HepG2 (cell line): ENCODE results near the gene CSKMT. TPM values are rescaled to one million over a fixed set of nuclear protein-coding genes. Genes with fewer than 3 reads are reported as not detected.

Experiments
- ARID2 ChIP-seq: sonication (generic); formaldehyde crosslinking; IDR thresholded peaks from 2 replicates; pipeline ENCODE4 v1.8.1; 2022; ENCODE audit warnings: mild to moderate bottlenecking, missing genetic modification reagents, borderline replicate concordance
- CCAR2 ChIP-seq: fragments of 200-400 bp; formaldehyde crosslinking; optimal IDR thresholded peaks from 2 replicates; pipeline ENCODE3; 2018; ENCODE audit warnings: low read depth, mild to moderate bottlenecking, low read length, moderate library complexity
- MEIS1 ChIP-seq: sonication (generic); formaldehyde crosslinking; IDR thresholded peaks from 2 replicates; pipeline ENCODE4 v1.9.0; 2021; ENCODE audit warnings: mild to moderate bottlenecking, missing genetic modification reagents, moderate library complexity, borderline replicate concordance
- NFIC ChIP-seq: IDR thresholded peaks from 2 replicates; pipeline ENCODE4 v1.6.1; 2012; ENCODE audit warnings: mild to moderate bottlenecking, low read length, inconsistent platforms
- NR2F6 ChIP-seq, 2 experiments: IDR thresholded peaks; 2 replicates each; pipeline ENCODE4 v1.6.1; 2016; ENCODE audit warnings: antibody characterized with exemption in 1 of 2, mild to moderate bottlenecking in 1 of 2
- PLSCR1 ChIP-seq: sonication (generic); formaldehyde crosslinking; IDR thresholded peaks from 2 replicates; pipeline ENCODE4 v1.5.0; 2020; ENCODE audit warnings: missing genetic modification reagents, mild to moderate bottlenecking, borderline replicate concordance
- POLR2AphosphoS2 ChIP-seq: IDR thresholded peaks from 2 replicates; pipeline ENCODE4 v1.6.1; 2011; ENCODE audit warnings: low read depth, low read length, improper control_type of control experiment
- RFX5 ChIP-seq: IDR thresholded peaks from 2 replicates; pipeline ENCODE4 v1.6.1; 2011; ENCODE audit warnings: low read depth, low read length, improper control_type of control experiment
- TBL1XR1 ChIP-seq: fragments of 150-350 bp; IDR thresholded peaks from 2 replicates; pipeline ENCODE4 v1.6.1; 2014; ENCODE audit warnings: borderline replicate concordance, low read length; ENCODE audit not compliant: partially characterized antibody
- TOPORS ChIP-seq: sonication (generic); formaldehyde crosslinking; IDR thresholded peaks from 2 replicates; pipeline ENCODE4 v1.8.0; 2023; ENCODE audit warnings: mild to moderate bottlenecking, missing genetic modification reagents
- ZNF138 ChIP-seq: sonication (generic); formaldehyde crosslinking; IDR thresholded peaks from 2 replicates; pipeline ENCODE4 v1.5.0; 2020; ENCODE audit warnings: mild to moderate bottlenecking, low read depth, missing genetic modification reagents
- ZNF180 ChIP-seq: sonication (generic); formaldehyde crosslinking; IDR thresholded peaks from 2 replicates; pipeline ENCODE4 v1.4.0; 2020; ENCODE audit warnings: low read depth, missing genetic modification reagents, borderline replicate concordance
- ZNF720 ChIP-seq: sonication (generic); formaldehyde crosslinking; IDR thresholded peaks from 2 replicates; pipeline ENCODE4 v1.4.0; 2020; ENCODE audit warnings: missing genetic modification reagents
- polyA plus RNA-seq, 8 experiments: library from polyadenylated mRNA; depleted of rRNA in 3 of 8; stranded (reverse) in 7 of 8; unstranded in 1 of 8; fragments of >200 nt; fragmentation: Illumina TruSeq in 4 of 8; extraction: Trizol in 4 of 8; gene quantifications; 2 replicates each; pipeline versions ENCODE4 v1.2.1 to v1.2.3, GENCODE V29; 2011 to 2016; ENCODE audit warnings: low read depth in 4 of 8, missing spikeins in 1 of 8, mixed read lengths in 1 of 8; ENCODE audit not compliant: insufficient read depth in 1 of 8
- total RNA-seq, 5 experiments: library from RNA; depleted of rRNA; stranded (reverse); fragments of >200 nt; fragmentation: Illumina TruSeq; extraction: Trizol; gene quantifications; 2 replicates each; pipeline ENCODE4 v1.2.3, GENCODE V29; 2016; ENCODE audit warnings: low read depth in 1 of 5
- TF ChIP-seq, protein P1 (sequence below): IDR thresholded peaks from 2 replicates; pipeline ENCODE4 v1.6.1; 2018; ENCODE audit warnings: missing genetic modification reagents
- TF ChIP-seq, protein P2 (sequence below): sonication (generic); formaldehyde crosslinking; IDR thresholded peaks from 2 replicates; pipeline ENCODE4 v1.8.0; 2022; ENCODE audit warnings: mild to moderate bottlenecking, missing genetic modification reagents; ENCODE audit not compliant: insufficient replicate concordance
- TF ChIP-seq, protein P3 (sequence below): sonication (generic); formaldehyde crosslinking; IDR thresholded peaks from 2 replicates; pipeline ENCODE4 v1.4.0; 2020; ENCODE audit warnings: missing genetic modification reagents, borderline replicate concordance
- TF ChIP-seq, protein P4 (sequence below): sonication (generic); formaldehyde crosslinking; IDR thresholded peaks from 2 replicates; pipeline ENCODE4 v1.4.0; 2020; ENCODE audit warnings: missing genetic modification reagents, borderline replicate concordance

Gene CSKMT
- total and polyA plus RNA-seq, 2 of the 13 experiments (the other 11 are each of a cell fraction or from before 2014, with no cell fraction given) = 7.6 to 31.8 TPM

GRCh38 chr11:62621567-62622470 lies 43.3 kb upstream of the CSKMT start, which contains the start of gene B3GAT3 (continued):
- TF ChIP-seq, protein P1, sequence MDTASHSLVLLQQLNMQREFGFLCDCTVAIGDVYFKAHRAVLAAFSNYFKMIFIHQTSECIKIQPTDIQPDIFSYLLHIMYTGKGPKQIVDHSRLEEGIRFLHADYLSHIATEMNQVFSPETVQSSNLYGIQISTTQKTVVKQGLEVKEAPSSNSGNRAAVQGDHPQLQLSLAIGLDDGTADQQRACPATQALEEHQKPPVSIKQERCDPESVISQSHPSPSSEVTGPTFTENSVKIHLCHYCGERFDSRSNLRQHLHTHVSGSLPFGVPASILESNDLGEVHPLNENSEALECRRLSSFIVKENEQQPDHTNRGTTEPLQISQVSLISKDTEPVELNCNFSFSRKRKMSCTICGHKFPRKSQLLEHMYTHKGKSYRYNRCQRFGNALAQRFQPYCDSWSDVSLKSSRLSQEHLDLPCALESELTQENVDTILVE (CRISPR knock-in tag) = peak; percentile 97
- TF ChIP-seq MEIS1 (CRISPR knock-in tag) (no peak), ARID2 (peak; percentile 80; the same call in 1 of the 2 replicates), POLR2AphosphoS2 (0 out of 2 replicates have a peak, but pooled peaks have one; percentile 82), ZNF720 (CRISPR knock-in tag) (no peak), ZNF138 (CRISPR knock-in tag) (peak; percentile 39; the same call in 1 of the 2 replicates), RFX5 (peak; percentile 81), NR2F6 (IDR thresholded peaks at IDR 0.05) (no peak), NR2F6 (CRISPR knock-in tag; IDR thresholded peaks at IDR 0.05) (0 out of 2 replicates have a peak, but pooled peaks have one; percentile 29), TBL1XR1 (no peak), CCAR2 (no peak), TOPORS (CRISPR knock-in tag) (peak; percentile 88), NFIC (no peak), ZNF180 (CRISPR knock-in tag) (0 out of 2 replicates have a peak, but pooled peaks have one; percentile 22), PLSCR1 (CRISPR knock-in tag) (no peak)
- TF ChIP-seq, protein P2, sequence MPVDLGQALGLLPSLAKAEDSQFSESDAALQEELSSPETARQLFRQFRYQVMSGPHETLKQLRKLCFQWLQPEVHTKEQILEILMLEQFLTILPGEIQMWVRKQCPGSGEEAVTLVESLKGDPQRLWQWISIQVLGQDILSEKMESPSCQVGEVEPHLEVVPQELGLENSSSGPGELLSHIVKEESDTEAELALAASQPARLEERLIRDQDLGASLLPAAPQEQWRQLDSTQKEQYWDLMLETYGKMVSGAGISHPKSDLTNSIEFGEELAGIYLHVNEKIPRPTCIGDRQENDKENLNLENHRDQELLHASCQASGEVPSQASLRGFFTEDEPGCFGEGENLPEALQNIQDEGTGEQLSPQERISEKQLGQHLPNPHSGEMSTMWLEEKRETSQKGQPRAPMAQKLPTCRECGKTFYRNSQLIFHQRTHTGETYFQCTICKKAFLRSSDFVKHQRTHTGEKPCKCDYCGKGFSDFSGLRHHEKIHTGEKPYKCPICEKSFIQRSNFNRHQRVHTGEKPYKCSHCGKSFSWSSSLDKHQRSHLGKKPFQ (CRISPR knock-in tag) = no peak
- TF ChIP-seq, protein P3, sequence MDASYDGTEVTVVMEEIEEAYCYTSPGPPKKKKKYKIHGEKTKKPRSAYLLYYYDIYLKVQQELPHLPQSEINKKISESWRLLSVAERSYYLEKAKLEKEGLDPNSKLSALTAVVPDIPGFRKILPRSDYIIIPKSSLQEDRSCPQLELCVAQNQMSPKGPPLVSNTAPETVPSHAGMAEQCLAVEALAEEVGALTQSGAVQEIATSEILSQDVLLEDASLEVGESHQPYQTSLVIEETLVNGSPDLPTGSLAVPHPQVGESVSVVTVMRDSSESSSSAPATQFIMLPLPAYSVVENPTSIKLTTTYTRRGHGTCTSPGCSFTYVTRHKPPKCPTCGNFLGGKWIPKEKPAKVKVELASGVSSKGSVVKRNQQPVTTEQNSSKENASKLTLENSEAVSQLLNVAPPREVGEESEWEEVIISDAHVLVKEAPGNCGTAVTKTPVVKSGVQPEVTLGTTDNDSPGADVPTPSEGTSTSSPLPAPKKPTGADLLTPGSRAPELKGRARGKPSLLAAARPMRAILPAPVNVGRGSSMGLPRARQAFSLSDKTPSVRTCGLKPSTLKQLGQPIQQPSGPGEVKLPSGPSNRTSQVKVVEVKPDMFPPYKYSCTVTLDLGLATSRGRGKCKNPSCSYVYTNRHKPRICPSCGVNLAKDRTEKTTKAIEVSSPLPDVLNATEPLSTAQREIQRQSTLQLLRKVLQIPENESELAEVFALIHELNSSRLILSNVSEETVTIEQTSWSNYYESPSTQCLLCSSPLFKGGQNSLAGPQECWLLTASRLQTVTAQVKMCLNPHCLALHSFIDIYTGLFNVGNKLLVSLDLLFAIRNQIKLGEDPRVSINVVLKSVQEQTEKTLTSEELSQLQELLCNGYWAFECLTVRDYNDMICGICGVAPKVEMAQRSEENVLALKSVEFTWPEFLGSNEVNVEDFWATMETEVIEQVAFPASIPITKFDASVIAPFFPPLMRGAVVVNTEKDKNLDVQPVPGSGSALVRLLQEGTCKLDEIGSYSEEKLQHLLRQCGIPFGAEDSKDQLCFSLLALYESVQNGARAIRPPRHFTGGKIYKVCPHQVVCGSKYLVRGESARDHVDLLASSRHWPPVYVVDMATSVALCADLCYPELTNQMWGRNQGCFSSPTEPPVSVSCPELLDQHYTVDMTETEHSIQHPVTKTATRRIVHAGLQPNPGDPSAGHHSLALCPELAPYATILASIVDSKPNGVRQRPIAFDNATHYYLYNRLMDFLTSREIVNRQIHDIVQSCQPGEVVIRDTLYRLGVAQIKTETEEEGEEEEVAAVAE = peak; percentile 60; the same call in 1 of the 2 replicates
- TF ChIP-seq, protein P4, sequence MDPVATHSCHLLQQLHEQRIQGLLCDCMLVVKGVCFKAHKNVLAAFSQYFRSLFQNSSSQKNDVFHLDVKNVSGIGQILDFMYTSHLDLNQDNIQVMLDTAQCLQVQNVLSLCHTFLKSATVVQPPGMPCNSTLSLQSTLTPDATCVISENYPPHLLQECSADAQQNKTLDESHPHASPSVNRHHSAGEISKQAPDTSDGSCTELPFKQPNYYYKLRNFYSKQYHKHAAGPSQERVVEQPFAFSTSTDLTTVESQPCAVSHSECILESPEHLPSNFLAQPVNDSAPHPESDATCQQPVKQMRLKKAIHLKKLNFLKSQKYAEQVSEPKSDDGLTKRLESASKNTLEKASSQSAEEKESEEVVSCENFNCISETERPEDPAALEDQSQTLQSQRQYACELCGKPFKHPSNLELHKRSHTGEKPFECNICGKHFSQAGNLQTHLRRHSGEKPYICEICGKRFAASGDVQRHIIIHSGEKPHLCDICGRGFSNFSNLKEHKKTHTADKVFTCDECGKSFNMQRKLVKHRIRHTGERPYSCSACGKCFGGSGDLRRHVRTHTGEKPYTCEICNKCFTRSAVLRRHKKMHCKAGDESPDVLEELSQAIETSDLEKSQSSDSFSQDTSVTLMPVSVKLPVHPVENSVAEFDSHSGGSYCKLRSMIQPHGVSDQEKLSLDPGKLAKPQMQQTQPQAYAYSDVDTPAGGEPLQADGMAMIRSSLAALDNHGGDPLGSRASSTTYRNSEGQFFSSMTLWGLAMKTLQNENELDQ (CRISPR knock-in tag) = no peak
